Nephron (organoid): ENCODE measurements around the gene OCA2.

ENCODE experiments used
- H3K27ac Mint-ChIP-seq, 3 experiments: 2 replicates each; pipeline ENCODE4 v1.8.0; 2020; ENCODE audit warnings: mixed read lengths in 3 of 3, mild to moderate bottlenecking in 2 of 3, moderate library complexity in 1 of 3
- H3K27me3 Mint-ChIP-seq: 2 replicates; pipeline ENCODE4 v1.8.0; 2021; ENCODE audit warnings: low read depth, mild to moderate bottlenecking, moderate library complexity, mixed read lengths
- H3K36me3 Mint-ChIP-seq: 2 replicates; pipeline ENCODE4 v1.8.0; 2020; ENCODE audit warnings: low read depth, mixed read lengths
- H3K4me1 Mint-ChIP-seq: 2 replicates; pipeline ENCODE4 v1.8.0; 2020; ENCODE audit warnings: mixed read lengths
- H3K4me3 Mint-ChIP-seq, 3 experiments: 2 replicates each; pipeline ENCODE4 v1.8.0; 2020; ENCODE audit warnings: mild to moderate bottlenecking in 3 of 3, mixed read lengths in 3 of 3, moderate library complexity in 2 of 3
- H3K9me3 Mint-ChIP-seq: 2 replicates; pipeline ENCODE4 v1.8.0; 2020; ENCODE audit warnings: mixed read lengths
- CTCF ChIP-seq, 3 experiments: fragments of 200-600 bp; sonication (generic); IDR thresholded peaks; one replicate each; pipeline ENCODE4 v1.5.0; 2021; ENCODE audit warnings: antibody characterized with exemption in 3 of 3; ENCODE audit not compliant: unreplicated experiment in 3 of 3

OCA2 gene

GRCh38 chr15:27804569-27805260 lies 294.4 kb downstream of the OCA2 start:
- peaks cover 15% of the 10 kb centered on the region for H3K9me3 Mint-ChIP-seq
- no peaks in the 10 kb centered on the region for H3K4me1 Mint-ChIP-seq
- peaks cover 7% of the 10 kb centered on the region for H3K27me3 Mint-ChIP-seq
- H3K4me3 Mint-ChIP-seq: no peak overlapping the region
- H3K36me3 Mint-ChIP-seq: no peaks in the 10 kb centered on the region
- H3K27ac Mint-ChIP-seq: no peak overlapping the region
- no peak for TF ChIP-seq CTCF (IDR thresholded peaks at IDR 0.05; ENCODE audit: unreplicated experiment in 3 of 3)

- no peak overlapping the region for H3K27ac Mint-ChIP-seq
- H3K27me3 Mint-ChIP-seq: peaks cover 8% of the 10 kb centered on the region
- peaks cover 4% of the 10 kb centered on the region for H3K4me1 Mint-ChIP-seq
- peaks cover 13% of the 10 kb centered on the region for H3K9me3 Mint-ChIP-seq
- H3K4me3 Mint-ChIP-seq: no peak overlapping the region
- TF ChIP-seq CTCF (IDR thresholded peaks at IDR 0.05; ENCODE audit: unreplicated experiment in 3 of 3): no peak
- no peaks in the 10 kb centered on the region for H3K36me3 Mint-ChIP-seq
Observed at GRCh38 chr15:27798807-27799206, 300.3 kb downstream of the OCA2 start.

GRCh38 chr15:27797765-27798164 lies 301.4 kb downstream of the OCA2 start:
- Mint-ChIP-seq H3K27ac (no peak overlapping the region), H3K4me3 (no peak overlapping the region), H3K4me1 (peaks cover 4% of the 10 kb centered on the region), H3K9me3 (peaks cover 4% of the 10 kb centered on the region), H3K36me3 (no peaks in the 10 kb centered on the region), H3K27me3 (peaks cover 10% of the 10 kb centered on the region)
- no peak for TF ChIP-seq CTCF (IDR thresholded peaks at IDR 0.05; ENCODE audit: unreplicated experiment in 3 of 3)

GRCh38 chr15:27796405-27797320 lies 302.5 kb downstream of the OCA2 start:
- Mint-ChIP-seq H3K36me3 (no peaks in the 10 kb centered on the region), H3K4me3 (no peak overlapping the region), H3K9me3 (peaks cover 3% of the 10 kb centered on the region), H3K27ac (no peak overlapping the region), H3K4me1 (peaks cover 4% of the 10 kb centered on the region), H3K27me3 (peaks cover 14% of the 10 kb centered on the region)
- TF ChIP-seq CTCF (IDR thresholded peaks at IDR 0.05; ENCODE audit: unreplicated experiment in 3 of 3): no peak

GRCh38 chr15:27792756-27793264 lies 306.3 kb downstream of the OCA2 start:
- Mint-ChIP-seq H3K4me3 (no peak overlapping the region), H3K4me1 (peaks cover 2% of the 10 kb centered on the region), H3K27me3 (peaks cover 18% of the 10 kb centered on the region), H3K36me3 (no peaks in the 10 kb centered on the region), H3K27ac (no peak overlapping the region), H3K9me3 (no peaks in the 10 kb centered on the region)
- no peak for TF ChIP-seq CTCF (IDR thresholded peaks at IDR 0.05; ENCODE audit: unreplicated experiment in 3 of 3)
